Inflammatory macrophage (primary cell): ENCODE data around the gene PLCB3.
"Not testable (repeated sequence)": the region's sequence is repeated elsewhere in the genome, so short reads cannot be mapped to it uniquely, and the experiment has no call there.

ENCODE experiments used
- DNase-seq, 2 donors: peaks; one replicate each; pipeline ENCODE4 v3.0.0-alpha.2; 2020 to 2022

The PLCB3 gene

DNA sequence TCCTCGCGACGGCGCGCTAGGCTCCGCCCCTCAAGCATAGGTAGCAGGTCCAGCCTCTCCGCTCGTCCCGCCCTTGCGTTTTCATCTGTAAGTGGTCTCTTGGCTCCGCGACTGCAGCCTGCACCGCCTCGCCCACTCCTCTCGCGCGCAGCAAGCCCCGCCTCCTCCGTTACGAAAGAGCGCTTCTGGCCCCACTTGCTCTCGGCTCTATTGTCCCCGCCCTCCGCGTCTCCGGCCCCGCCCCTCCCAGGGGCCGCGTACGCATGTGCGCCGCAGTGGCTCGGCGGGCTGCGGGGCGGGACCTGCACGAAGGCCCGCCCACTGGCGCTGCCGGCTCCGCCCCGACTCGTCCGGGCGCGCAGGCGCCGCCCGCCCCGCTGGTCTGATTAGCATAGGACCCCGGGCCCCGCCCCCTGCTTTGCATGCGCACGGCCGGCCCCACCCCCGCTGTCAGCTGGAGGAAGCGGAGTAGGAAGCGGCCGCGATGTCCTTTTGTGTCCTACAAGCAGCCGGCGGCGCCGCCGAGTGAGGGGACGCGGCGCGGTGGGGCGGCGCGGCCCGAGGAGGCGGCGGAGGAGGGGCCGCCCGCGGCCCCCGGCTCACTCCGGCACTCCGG is 53.9 kb downstream of the PLCB3 start, which contains the start of gene ESRRA:
ESRRA (plus strand) TSS at position 450 of the 616 bp plus-strand sequence. CDS start 1,656 bp downstream, outside the sequence.
- DNase-seq: peak; percentile 100

DNA sequence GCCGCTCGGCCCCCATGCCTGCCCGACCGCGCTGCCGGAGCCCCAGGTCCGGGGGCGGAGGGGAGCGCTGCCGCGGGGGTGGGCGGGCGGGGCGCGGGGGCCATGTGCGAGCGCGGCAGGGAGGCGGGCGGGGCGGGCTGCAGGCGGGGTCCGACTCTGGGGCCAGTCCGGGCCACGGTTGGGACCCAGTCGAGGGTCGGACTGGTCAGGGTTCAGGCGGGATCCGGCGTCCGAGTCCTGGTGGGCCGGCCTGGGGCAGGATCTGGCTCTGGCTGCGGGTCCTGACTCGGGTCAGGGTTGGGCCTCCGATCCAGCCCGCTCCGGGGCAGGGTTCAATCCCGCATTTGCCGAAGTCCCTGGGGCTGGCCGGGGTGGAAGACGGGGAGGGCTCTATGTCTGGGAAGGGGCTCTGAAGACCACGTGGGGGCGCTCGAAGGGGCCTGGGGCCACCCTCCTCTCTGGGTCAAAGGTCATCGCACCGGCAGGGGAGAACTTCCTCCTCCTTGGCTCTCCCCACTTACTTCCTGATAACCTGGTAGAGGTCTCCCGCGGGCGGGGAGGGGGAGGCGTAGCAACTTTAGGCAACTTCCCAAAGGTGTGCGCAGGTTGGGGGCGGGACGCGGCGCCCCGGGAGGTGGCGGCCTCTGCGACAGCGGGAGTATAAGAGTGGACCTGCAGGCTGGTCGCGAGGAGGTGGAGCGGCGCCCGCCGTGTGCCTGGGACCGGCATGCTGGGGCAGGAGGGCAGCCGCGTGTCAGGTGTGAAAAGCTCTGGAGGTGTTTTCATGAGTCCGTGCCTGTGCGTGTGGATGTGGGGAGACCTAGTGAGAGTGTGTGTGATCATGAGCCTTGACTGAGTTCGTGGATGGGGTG is 54.6 kb downstream of the PLCB3 start:
- DNase-seq: peak; percentile 47 to 62

DNA sequence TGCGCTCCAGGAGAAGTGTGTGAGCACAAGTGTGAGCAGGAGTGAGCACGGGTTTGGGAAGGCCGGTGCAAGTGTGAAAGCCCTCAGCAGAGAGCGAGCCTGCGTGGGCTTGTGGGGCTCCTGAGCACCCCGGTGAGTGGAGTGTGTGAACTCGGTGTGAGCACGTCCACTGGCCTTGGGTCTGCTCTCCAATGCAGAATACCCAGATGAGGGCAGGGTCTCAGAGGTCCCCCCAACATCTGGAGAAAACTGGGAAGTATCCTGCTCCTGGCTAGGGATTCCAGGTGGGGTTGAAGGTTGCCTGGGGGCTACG is 55.2 kb downstream of the PLCB3 start:
- no peak for DNase-seq

DNA sequence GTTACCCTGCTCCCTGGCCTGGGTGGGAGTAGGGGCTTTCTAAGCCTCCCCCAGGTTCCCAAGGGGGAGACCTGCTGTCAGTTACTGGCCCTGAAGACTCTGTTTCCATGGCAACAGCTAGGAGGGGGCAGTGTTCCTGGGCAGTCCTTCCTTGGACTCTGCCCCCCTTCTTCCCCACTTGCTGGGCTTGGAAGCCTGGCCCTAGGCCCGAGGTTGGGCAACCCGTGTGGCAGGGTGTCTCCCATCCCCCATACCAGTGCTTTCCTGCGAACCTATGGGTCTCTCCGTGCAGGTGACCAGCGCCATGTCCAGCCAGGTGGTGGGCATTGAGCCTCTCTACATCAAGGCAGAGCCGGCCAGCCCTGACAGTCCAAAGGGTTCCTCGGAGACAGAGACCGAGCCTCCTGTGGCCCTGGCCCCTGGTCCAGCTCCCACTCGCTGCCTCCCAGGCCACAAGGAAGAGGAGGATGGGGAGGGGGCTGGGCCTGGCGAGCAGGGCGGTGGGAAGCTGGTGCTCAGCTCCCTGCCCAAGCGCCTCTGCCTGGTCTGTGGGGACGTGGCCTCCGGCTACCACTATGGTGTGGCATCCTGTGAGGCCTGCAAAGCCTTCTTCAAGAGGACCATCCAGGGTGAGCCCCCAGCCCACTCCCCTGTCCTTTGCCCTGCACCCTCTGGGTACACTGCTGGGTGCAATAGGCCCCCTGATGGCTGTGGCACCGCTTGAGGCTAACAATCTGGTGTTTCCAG is 55.7 kb downstream of the PLCB3 start:
- no peak for DNase-seq

DNA sequence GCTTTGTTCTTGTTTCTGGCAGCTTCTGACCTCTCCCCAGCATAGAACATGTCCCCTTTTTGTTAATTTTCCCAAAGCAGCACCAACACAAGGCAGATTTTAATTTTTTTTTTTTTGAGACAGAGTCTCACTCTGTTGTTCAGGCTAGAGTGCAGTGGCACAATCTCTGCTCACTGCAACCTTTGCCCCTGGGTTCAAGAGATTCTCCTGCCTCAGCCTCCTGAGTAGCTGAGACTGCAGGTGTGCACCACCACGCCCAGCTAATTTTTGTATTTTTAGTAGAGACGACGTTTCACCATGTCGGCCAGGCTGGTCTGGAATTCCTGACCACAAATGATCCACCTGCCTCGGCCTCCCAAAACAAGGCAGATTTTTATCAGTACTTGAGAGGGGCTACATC is 56.5 kb downstream of the PLCB3 start:
- not testable (repeated sequence) for DNase-seq

DNA sequence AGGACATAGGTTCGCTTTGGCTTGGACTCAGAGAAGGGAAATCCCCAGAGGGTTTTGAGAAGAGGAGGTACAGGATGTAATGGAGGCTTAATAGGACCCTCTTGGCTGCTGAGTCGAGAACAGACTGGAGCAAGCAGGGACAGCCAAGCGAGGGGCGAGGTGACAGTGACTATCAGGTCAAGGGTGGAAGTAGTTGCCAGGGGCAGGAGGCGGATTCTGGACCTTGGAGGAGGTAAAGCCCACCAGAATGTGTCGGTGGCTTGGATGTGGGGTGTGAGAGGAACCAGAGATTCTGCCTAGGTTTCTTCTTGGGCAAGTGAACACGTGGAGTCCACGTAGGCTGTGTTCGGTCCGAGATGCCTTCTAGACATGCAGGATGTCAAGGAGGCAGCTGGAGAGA is 61.6 kb downstream of the PLCB3 start:
- no peak for DNase-seq

DNA sequence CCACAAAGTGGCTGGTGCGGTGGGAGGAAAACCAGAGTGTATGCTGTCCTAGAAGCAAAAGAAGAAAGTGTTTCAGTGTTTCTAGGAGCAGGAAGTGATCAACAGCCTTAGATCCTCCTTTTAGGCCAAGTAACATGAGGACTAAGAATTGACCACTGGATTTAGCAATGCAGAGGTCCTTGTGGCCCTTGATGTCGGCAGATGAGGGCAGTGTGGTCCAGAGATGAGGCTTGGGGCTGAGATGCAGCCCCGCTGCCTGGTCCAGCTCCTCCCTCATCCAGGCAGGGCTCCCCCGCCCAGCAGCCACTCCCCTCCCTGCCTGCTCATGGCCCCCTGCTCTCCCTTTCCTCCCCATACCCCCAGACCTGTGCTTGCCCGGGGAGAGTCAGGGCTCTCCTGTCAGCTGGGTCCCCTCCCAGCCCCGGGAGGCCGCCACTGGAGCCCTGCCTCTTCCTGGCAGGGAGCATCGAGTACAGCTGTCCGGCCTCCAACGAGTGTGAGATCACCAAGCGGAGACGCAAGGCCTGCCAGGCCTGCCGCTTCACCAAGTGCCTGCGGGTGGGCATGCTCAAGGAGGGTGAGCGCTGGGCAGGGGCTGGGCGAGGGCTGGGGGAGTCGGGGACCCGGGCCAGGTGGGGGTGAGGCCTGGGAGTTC is 62.3 kb downstream of the PLCB3 start:
- DNase-seq: peak in 1 of 2 donors; percentile 38

DNA sequence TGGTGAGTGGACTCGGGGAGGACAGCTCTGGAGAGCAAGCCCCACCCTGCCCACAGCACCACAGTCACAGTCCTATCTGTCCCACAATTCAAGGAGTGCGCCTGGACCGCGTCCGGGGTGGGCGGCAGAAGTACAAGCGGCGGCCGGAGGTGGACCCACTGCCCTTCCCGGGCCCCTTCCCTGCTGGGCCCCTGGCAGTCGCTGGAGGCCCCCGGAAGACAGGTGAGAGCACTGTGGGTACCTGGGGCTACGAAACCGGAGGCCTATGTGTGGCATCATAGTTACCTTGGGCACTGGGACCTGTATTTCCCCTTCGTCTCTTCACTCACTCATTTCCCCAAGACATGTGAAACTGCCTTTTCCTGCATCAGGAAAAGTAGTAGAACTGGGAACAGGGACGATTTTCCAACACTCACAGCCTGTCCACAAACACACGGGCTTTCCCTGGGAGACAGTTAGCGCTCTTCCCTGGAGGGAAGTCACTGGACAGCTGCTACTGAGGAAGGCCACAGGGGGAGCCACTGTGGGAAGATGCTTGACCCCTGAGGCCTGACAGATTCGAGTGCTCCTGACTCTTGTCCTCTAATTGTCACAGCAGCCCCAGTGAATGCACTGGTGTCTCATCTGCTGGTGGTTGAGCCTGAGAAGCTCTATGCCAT is 62.9 kb downstream of the PLCB3 start:
- no peak for DNase-seq

DNA sequence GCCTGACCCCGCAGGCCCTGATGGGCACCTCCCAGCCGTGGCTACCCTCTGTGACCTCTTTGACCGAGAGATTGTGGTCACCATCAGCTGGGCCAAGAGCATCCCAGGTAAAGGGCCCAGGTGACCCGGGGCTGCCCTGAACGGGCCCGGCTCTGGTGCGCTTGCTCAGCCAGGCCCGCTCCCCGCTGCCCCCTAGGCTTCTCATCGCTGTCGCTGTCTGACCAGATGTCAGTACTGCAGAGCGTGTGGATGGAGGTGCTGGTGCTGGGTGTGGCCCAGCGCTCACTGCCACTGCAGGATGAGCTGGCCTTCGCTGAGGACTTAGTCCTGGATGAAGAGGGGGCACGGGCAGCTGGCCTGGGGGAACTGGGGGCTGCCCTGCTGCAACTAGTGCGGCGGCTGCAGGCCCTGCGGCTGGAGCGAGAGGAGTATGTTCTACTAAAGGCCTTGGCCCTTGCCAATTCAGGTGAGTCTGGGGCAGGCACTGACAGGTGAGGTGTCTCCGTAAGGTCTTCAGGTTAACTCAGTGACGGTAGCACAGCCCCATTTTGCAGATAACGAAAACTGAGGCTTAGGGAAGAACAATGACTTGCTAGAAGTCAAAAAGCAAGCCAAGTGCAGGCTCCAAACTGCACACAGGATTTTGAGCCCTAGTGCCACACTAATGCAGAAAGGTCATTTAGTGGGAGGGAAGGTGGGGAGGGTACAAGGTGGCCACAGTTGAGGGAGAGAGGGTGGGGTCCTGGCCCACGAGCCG is 63.7 kb downstream of the PLCB3 start:
- DNase-seq: no peak

DNA sequence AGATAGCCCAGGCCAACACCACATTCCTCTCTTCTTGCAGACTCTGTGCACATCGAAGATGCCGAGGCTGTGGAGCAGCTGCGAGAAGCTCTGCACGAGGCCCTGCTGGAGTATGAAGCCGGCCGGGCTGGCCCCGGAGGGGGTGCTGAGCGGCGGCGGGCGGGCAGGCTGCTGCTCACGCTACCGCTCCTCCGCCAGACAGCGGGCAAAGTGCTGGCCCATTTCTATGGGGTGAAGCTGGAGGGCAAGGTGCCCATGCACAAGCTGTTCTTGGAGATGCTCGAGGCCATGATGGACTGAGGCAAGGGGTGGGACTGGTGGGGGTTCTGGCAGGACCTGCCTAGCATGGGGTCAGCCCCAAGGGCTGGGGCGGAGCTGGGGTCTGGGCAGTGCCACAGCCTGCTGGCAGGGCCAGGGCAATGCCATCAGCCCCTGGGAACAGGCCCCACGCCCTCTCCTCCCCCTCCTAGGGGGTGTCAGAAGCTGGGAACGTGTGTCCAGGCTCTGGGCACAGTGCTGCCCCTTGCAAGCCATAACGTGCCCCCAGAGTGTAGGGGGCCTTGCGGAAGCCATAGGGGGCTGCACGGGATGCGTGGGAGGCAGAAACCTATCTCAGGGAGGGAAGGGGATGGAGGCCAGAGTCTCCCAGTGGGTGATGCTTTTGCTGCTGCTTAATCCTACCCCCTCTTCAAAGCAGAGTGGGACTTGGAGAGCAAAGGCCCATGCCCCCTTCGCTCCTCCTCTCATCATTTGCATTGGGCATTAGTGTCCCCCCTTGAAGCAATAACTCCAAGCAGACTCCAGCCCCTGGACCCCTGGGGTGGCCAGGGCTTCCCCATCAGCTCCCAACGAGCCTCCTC is 64.6 kb downstream of the PLCB3 start:
- not testable (repeated sequence) for DNase-seq

DNA sequence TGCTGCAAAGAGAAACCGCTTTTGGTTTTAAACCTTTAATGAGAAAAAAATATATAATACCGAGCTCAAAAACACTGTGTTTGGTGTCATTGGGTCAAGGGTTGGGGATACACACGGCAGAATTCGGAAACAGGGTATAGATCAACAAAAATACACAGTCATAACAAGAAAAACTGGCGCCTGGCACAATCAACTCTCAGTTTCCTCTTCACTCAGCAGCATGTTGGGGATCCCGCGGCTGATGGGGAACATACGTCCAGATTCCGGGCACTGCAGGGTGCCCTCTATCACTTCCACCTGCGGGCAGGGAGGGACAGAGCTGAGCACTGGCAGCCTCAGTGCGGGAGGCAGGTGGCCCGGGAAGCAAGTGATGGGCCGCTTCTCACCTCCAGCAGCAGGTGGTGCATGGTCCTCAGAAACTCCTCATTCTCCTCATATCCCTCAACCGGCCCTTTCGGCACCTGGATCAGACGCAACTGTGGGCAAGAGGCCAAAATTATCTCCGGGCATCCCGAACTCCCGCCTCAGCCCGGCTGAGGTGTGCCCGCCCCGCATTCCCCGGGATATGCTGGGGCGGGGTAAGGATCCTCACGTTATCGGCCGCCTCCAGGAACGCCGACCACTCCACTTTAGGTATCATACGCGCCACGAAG is 65.5 kb downstream of the PLCB3 start:
- no peak for DNase-seq

DNA sequence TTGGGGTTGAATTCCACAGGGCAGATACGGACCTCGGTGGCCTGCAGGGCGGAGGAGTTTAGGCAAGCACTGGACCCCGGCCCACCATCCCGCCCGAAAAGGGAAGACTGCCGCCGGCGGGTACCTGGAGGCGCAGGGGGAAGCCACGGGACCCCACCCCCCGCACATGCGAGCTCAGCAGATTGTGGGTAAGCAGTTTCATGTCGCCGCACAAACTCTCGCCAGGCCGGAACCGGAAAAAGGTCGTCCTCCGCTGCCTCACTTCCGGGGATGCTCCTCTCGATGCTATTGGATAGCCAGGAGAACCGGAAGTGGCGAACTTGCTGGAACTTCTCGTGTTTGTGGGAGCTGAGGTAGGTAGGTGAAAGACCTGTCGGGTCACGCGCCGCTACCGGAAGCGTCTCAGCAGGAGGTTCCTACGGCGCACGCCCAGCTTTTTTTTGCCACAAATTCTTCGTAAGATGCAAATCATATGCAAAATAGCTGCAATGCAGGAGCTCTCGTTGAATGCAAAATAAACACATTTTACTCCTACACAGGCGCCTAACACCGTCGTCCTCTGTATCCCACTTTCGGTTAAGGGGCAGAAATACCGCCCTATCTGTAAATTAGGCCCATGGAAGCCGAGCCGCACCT is 66.1 kb downstream of the PLCB3 start, which contains the start of gene TRMT112:
TRMT112 (minus strand) TSS at position 235 of the 636 bp plus-strand sequence; CDS start at position 202, 33 bp downstream.
- DNase-seq: peak; percentile 95 to 98

DNA sequence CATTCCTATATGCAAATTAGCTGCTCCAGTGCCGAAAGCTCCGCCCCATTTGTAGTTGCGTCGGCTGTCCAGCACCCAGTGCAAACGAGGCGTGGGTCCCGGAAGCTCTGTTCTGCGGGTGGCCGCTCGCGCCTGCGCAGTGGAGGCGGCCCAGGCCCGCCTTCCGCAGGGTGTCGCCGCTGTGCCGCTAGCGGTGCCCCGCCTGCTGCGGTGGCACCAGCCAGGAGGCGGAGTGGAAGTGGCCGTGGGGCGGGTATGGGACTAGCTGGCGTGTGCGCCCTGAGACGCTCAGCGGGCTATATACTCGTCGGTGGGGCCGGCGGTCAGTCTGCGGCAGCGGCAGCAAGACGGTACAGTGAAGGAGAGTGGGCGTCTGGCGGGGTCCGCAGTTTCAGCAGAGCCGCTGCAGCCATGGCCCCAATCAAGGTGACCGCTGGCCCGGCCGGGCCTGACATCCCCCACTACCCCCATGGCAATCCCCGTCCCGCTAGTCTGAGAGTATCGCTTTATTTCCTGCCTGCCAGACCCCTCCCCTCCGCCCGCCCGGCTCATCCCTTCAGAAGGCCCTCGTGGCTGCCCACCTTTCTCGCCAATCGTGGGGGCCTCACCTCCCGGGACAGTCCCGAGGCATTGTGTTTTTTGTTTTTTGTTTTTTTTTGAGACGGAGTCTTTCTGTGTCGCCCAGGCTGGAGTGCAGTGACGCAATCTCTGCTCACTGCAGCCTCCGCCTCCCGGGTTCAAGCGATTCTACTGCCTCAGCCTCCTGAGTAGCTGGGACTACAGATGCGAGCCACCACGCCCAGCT is 66.8 kb downstream of the PLCB3 start, which contains the start of gene PRDX5:
PRDX5 (plus strand) TSS at position 161 of the 805 bp plus-strand sequence; CDS start at position 256, 95 bp downstream.
- DNase-seq: peak; percentile 98 to 99
